ENCODE data around the gene ABCB1.

DNA sequence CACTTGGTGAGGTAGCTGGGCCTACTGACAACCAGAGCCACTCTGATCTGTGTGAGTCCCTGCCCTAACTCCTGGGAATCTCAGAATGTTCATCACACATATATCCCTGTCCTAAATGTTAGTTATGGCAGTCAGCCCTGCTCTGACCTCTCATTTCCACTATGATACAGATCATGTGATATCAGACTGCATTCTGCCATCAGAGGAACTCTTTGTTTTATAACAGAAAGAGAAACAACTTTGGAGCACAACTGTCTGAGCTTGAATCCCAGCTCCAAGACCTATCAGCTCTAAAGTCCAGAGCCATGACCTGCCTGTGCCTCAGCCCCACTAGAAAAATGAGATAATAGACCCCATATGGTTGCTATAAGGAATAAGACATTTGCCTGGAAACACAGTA, 70.6 kb downstream of the ABCB1 start:
- TF ChIP-seq CTCF (conservative IDR thresholded peaks at IDR 0.05; ENCODE audit: low read depth, low read length) (no peak), EZH2phosphoT487 (IDR thresholded peaks at IDR 0.05; ENCODE audit: borderline replicate concordance, low read length) (no peak)

All from PC-3 (cell line).